ENCODE results near the gene KMT5B.

KMT5B gene

GRCh38 chr11:68177877-68178276 lies 35.2 kb downstream of the KMT5B start:
- TF ChIP-seq CTCF (IDR thresholded peaks at IDR 0.05; ENCODE audit: control extremely low read depth, extremely low read depth, low read depth, missing control alignments) = no peak
- ChIA-PET CTCF (interaction anchor here (1.0 kb wide), 1 partner anchor 11 kb away, joined by 3 read pairs; no protein-coding TSS in a partner anchor), POLR2A (no interaction called here)
- DNase-seq (ENCODE audit: extremely low spot score) = no peak

- ChIA-PET CTCF (no interaction called here), POLR2A (no interaction called here)
- no peak for TF ChIP-seq CTCF (IDR thresholded peaks at IDR 0.05; ENCODE audit: control extremely low read depth, extremely low read depth, low read depth, missing control alignments)
- no peak for DNase-seq (ENCODE audit: extremely low spot score)
Observed at GRCh38 chr11:68173926-68174325, 39.2 kb downstream of the KMT5B start.

- CTCF ChIA-PET = interaction anchor here (0.6 to 1.3 kb wide), 4 partner anchors 12 to 26 kb away, joined by 3 to 4 read pairs (median 3); no protein-coding TSS in a partner anchor
- POLR2A ChIA-PET = no interaction called here
- TF ChIP-seq CTCF (IDR thresholded peaks at IDR 0.05; ENCODE audit: control extremely low read depth, extremely low read depth, low read depth, missing control alignments) = no peak
- no peak for DNase-seq (ENCODE audit: extremely low spot score)
Observed at GRCh38 chr11:68169442-68169841, 43.7 kb downstream of the KMT5B start.

GRCh38 chr11:68168694-68169093 lies 44.4 kb downstream of the KMT5B start:
- CTCF ChIA-PET = interaction anchor here (1.1 to 1.3 kb wide), 2 partner anchors 11 to 23 kb away, joined by 3 to 4 read pairs; no protein-coding TSS in a partner anchor
- no peak for DNase-seq (ENCODE audit: extremely low spot score)
- TF ChIP-seq CTCF (IDR thresholded peaks at IDR 0.05; ENCODE audit: control extremely low read depth, extremely low read depth, low read depth, missing control alignments) = no peak
- POLR2A ChIA-PET = no interaction called here

GRCh38 chr11:68167474-68167873 lies 45.6 kb downstream of the KMT5B start:
- DNase-seq (ENCODE audit: extremely low spot score) = no peak
- no peak for TF ChIP-seq CTCF (IDR thresholded peaks at IDR 0.05; ENCODE audit: control extremely low read depth, extremely low read depth, low read depth, missing control alignments)
- ChIA-PET CTCF (interaction anchor here (0.9 to 1.4 kb wide), 3 partner anchors 10 to 75 kb away, joined by 3 read pairs; no protein-coding TSS in a partner anchor), POLR2A (no interaction called here)

- TF ChIP-seq CTCF (IDR thresholded peaks at IDR 0.05; ENCODE audit: control extremely low read depth, extremely low read depth, low read depth, missing control alignments) = no peak
- DNase-seq (ENCODE audit: extremely low spot score) = no peak
- POLR2A ChIA-PET = no interaction called here
- CTCF ChIA-PET = interaction anchor here (0.9 to 1.4 kb wide), 3 partner anchors 10 to 75 kb away, joined by 3 read pairs; no protein-coding TSS in a partner anchor
Observed at GRCh38 chr11:68166969-68167368, 46.1 kb downstream of the KMT5B start.

- no peak for DNase-seq (ENCODE audit: extremely low spot score)
- POLR2A ChIA-PET = no interaction called here
- CTCF ChIA-PET = no interaction called here
- TF ChIP-seq CTCF (IDR thresholded peaks at IDR 0.05; ENCODE audit: control extremely low read depth, extremely low read depth, low read depth, missing control alignments) = no peak
Observed at GRCh38 chr11:68165601-68166000, 47.5 kb downstream of the KMT5B start.

Data from GM10248 (cell line).